ENCODE results near the gene C17orf75.
"Not testable (repeated sequence)": the region's sequence is repeated elsewhere in the genome, so short reads cannot be mapped to it uniquely, and the experiment has no call there.

The C17orf75 gene, protein sequence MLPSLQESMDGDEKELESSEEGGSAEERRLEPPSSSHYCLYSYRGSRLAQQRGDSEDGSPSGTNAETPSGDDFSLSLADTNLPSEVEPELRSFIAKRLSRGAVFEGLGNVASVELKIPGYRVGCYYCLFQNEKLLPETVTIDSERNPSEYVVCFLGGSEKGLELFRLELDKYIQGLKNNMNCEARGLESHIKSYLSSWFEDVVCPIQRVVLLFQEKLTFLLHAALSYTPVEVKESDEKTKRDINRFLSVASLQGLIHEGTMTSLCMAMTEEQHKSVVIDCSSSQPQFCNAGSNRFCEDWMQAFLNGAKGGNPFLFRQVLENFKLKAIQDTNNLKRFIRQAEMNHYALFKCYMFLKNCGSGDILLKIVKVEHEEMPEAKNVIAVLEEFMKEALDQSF

DNA sequence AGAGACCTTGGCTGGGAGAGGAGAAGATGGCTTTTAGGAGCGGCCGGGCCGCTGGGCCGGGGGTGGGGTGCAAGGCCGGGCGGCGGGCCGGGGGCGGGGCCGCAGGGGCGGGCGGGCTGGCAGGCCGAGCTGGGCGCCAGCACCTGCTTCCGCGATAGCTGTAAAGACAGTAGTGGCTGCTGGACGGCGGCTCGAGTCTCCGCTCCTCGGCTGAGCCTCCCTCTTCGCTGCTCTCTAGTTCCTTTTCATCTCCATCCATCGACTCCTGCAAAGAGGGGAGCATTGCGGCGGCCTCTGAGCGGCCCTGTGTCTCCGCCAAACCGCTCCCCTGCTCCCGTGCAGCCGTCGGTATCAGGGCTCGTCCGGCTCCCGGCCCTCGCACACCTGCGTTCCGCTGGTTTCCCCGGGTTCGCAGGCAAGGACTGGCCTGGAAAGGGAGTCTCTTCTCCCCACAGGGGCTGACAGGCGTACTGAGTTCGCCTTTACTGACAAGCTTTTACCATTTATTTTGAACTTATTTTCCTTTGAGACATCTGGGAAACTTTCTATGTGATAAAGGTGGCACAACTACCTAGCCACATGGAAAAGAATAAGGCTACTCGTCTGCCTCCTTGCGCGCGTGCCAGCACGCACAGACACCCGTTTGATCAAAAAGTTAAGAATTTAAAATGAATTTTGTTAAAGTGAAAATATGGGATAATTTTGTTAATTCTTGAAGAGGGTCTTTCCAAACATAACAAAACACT is at the start of gene C17orf75:
TSS of gene C17orf75 (minus strand) at position 317 of the 746 bp plus-strand sequence. CDS start at position 283, 34 bp downstream.
- Mint-ChIP-seq H3K4me1 (peaks cover 12 to 20% of the 10 kb centered on the region in 2 donors), H3K9me3 (no peaks in the 10 kb centered on the region), H3K4me3 (peak within 1 kb of the TSS; percentile 93 to 96), H3K27me3 (no peaks in the 10 kb centered on the region), H3K36me3 (peaks cover 7 to 11% of the 10 kb centered on the region in 2 donors), H3K27ac (peak within 1 kb of the TSS; percentile 97)
- DNase-seq (peak; percentile 79), ATAC-seq (replicated peaks) (peak; percentile 92 to 94)

DNA sequence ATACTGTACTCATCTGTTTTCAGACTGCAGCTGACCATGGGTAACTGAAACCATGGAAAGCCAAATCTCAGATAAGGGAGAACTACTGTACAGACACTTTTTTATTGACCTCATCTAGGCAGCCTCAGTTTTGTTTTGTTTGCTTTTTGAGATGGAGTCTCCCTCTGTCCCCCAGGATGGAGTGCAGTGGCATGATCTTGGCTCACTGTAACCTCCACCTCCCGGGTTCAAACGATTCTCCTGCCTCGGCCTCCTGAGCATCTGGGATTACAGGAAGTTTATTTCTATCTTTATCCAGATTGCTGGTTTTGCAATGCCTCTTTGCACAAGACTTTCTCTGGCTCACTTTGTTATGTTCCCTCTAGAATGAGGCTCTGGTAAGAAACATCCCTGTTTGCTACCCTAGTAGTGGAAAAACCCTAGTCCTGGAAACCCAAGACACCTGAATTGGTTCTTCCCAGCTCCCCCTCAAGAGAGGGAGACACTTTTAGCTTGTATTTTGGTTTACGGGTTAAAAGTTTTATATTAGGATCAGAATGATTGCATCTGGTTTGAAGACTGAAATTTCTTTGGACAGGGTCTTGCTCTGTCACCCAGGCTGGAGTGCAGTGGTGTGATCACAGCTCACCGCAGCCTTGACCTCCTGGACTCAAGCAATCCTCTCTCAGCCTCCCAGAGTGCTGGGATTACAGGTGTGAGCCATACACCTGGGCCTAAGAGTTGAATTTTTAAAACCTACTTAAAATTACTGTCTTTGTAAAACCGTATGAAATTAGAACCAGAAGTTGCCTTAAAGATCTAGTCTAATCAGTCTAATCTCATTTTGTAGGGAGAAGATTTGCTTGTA is 46.9 kb upstream of the C17orf75 start:
- Mint-ChIP-seq H3K4me3 (no peak overlapping the region), H3K27ac (peak overlapping the region; percentile 14)

DNA sequence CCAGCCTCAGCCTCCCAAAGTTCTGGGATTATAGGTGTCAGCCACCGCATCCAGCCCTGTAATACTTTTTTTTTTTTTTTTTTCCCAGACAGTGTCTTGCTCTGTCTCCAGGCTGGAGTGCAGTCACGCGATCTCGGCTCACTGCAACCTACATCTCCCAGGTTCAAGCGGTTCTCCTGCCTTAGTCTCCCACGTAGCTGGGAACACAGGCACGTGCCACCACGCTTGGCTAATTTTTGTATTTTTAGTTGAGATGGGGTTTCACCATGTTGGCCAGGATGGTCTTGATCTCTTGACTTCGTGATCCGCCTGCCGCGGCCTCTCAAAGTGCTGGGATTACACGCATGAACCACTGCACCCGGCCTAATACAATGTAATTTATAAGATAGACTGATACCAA is 46.2 kb upstream of the C17orf75 start:
- peaks cover 9 to 12% of the 10 kb centered on the region in 2 donors for H3K36me3 Mint-ChIP-seq
- H3K9me3 Mint-ChIP-seq; ATAC-seq (replicated peaks); H3K27me3 Mint-ChIP-seq; DNase-seq; H3K4me1 Mint-ChIP-seq; H3K4me3 Mint-ChIP-seq; H3K27ac Mint-ChIP-seq: not testable (repeated sequence)

More for the DNA sequence above, 46.9 kb upstream of the C17orf75 start:
- Mint-ChIP-seq H3K9me3 (no peaks in the 10 kb centered on the region), H3K4me1 (no peaks in the 10 kb centered on the region), H3K36me3 (peaks cover 7 to 13% of the 10 kb centered on the region in 2 donors), H3K27me3 (no peaks in the 10 kb centered on the region)
- no peak for DNase-seq
- no peak for ATAC-seq (replicated peaks)

DNA sequence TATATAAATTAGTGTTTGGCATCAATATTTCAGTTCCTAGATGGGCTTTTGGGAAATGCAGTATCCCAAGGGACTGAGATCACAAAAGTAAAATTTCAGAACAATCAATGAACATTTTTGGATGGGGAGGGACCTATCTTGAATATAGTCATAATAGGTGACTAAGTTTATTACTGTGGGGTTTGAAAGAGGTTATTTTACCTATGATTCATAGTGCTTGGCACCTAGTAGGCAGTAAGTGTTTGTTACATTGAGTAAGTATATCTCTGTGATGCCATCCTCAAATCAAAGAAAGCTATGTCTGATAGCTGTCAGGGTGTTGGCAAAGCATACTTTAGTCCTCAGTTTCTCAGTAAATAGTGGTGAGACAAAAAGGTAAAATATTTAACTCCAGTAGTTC is 44.9 kb upstream of the C17orf75 start:
- DNase-seq (no peak), ATAC-seq (replicated peaks) (no peak)
- H3K9me3 Mint-ChIP-seq: no peaks in the 10 kb centered on the region
- H3K36me3 Mint-ChIP-seq: peaks cover 17 to 22% of the 10 kb centered on the region in 2 donors
- no peak overlapping the region for H3K4me3 Mint-ChIP-seq
- no peak overlapping the region for H3K27ac Mint-ChIP-seq
- H3K4me1 Mint-ChIP-seq: peaks cover 4 to 7% of the 10 kb centered on the region in 2 donors
- no peaks in the 10 kb centered on the region for H3K27me3 Mint-ChIP-seq

DNA sequence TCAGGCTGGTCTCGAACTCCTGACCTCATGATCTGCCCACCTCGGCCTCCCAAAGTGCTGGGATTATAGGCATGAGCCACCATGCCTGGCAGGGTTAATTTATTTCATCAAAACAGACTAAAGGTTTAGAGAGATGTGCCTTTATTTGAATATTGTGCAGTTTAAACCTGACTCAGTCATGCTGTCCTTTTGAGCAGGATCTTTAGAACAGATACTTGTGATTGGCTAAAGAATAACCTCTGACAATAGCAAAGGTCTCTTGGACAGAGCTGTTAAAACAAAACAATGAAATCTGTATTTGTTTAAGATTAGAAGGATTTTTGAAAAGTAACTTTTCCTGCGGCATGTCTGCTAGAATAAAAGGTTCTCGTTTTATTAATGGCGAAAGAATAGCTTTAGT is 44.0 kb upstream of the C17orf75 start:
- no peak for DNase-seq
- no peak overlapping the region for H3K27ac Mint-ChIP-seq
- H3K4me3 Mint-ChIP-seq: no peak overlapping the region

DNA sequence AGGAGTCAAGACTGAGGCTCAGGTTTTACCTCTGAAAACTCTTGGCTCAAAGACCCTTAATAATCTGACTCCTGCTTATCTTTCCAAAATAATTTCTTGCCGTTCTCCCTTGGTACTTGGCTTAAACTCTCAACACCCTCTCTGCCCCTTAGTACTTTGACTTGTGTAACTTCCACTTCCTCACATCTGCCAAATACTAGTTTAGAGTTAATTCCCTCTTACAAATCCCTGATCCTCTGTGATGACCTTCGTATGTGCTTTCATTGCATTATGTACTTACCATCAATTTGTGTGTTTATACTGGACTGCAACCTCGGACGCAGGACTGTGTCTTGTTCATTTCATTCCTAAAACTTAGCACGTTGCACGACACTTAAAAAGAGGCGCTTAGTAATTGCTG is 43.1 kb upstream of the C17orf75 start:
- peaks cover 4 to 7% of the 10 kb centered on the region in 2 donors for H3K4me1 Mint-ChIP-seq
- H3K27me3 Mint-ChIP-seq: no peaks in the 10 kb centered on the region
- H3K9me3 Mint-ChIP-seq: no peaks in the 10 kb centered on the region
- DNase-seq: no peak
- H3K27ac Mint-ChIP-seq: peak overlapping the region; percentile 4
- no peak for ATAC-seq (replicated peaks)
- H3K4me3 Mint-ChIP-seq: no peak overlapping the region
- H3K36me3 Mint-ChIP-seq: peaks cover 22 to 30% of the 10 kb centered on the region in 2 donors

More for the DNA sequence above, 44.0 kb upstream of the C17orf75 start:
- H3K36me3 Mint-ChIP-seq: peaks cover 18 to 24% of the 10 kb centered on the region in 2 donors
- no peaks in the 10 kb centered on the region for H3K9me3 Mint-ChIP-seq
- ATAC-seq (replicated peaks): no peak
- H3K27me3 Mint-ChIP-seq: no peaks in the 10 kb centered on the region
- peaks cover 4 to 7% of the 10 kb centered on the region in 2 donors for H3K4me1 Mint-ChIP-seq

DNA sequence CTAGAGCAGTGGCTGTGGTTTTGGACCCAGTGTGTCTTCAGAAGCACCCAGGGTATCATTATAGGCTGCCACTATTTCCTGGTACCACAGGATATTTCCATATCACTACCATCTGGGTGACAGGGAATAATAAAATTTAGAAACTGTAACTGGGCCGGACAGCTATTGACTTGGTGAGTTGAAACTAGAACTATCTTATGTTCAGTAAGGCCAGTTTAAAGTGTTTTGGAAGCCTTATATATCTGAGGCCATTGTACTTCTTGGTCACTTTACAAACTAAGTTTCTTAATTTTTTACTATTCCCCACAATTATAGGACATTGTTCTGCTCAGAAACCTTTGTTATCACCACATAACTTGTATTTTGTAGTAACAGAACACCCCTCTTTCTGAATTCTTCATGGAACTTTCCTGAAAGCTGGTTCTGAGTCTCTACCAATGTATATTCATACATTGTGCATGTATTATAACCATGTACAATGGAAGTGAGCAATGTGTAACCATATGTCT is 42.0 kb upstream of the C17orf75 start:
- ATAC-seq (replicated peaks): no peak
- H3K27me3 Mint-ChIP-seq: no peaks in the 10 kb centered on the region
- no peak overlapping the region for H3K27ac Mint-ChIP-seq
- H3K4me1 Mint-ChIP-seq: peaks cover 4 to 7% of the 10 kb centered on the region in 2 donors
- DNase-seq: no peak
- H3K9me3 Mint-ChIP-seq: no peaks in the 10 kb centered on the region
- peaks cover 19 to 26% of the 10 kb centered on the region in 2 donors for H3K36me3 Mint-ChIP-seq
- H3K4me3 Mint-ChIP-seq: no peak overlapping the region

DNA sequence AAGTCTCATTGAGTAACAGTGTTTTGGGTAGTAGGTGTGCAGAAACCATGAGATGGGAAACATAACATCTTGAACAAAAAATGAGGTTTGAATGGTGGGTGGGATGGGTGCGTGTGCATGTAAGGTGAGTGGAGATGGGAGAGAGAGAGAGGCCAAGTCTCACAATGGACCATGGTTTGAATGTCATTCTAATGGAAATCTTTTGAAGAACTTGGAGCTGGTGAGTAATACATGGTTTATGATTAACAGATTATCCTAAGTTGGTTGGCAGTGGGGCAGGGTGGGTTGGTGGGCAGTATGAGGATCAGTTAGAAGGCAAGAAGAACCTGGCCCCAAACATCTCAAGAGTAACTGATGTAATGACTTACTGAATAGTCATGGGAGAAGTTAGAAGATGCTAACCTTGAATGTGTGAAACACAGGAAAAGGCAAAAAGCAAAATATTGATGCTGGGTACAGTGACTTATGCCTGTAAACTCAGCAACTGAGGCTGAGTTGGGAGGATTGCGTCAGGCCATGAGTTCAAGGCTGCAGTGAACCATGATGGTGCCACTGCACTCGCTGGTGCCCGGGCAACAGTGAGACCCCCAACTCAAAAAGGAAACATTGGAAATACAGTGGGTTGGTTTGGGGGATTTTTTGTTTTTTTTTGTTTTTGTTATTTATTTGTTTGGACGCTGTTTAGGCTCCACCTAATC is 40.7 kb upstream of the C17orf75 start:
- no peak for DNase-seq
- peaks cover 19 to 26% of the 10 kb centered on the region in 2 donors for H3K36me3 Mint-ChIP-seq
- H3K9me3 Mint-ChIP-seq: no peaks in the 10 kb centered on the region
- H3K4me1 Mint-ChIP-seq: peaks cover 4 to 7% of the 10 kb centered on the region in 2 donors
- H3K4me3 Mint-ChIP-seq: no peak overlapping the region
- ATAC-seq (replicated peaks): no peak
- no peaks in the 10 kb centered on the region for H3K27me3 Mint-ChIP-seq
- no peak overlapping the region for H3K27ac Mint-ChIP-seq

DNA sequence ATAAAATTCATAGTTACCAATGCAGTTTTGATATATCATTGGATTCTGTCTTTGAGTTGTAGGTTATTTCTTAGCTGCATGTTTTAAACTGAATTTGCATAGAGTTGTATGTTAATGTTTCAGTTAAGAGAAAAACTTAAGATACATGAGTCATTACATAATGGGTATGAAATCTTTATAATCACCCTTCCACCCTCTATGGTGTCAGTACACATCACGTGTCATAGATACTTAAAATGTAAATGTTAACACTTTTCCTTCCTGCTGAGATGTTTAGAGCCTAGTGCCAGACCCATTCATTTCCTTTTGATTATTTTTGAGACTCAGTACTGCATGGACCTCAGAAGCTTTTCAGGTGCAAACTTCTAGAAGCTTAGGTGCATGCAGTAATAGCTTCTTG is 28.5 kb upstream of the C17orf75 start:
- no peak for ATAC-seq (replicated peaks)
- no peak overlapping the region for H3K27ac Mint-ChIP-seq
- peaks cover 19 to 30% of the 10 kb centered on the region in 2 donors for H3K36me3 Mint-ChIP-seq
- peaks cover 0 to 4% of the 10 kb centered on the region in 2 donors for H3K4me1 Mint-ChIP-seq
- no peaks in the 10 kb centered on the region for H3K27me3 Mint-ChIP-seq
- no peak for DNase-seq
- no peak overlapping the region for H3K4me3 Mint-ChIP-seq
- H3K9me3 Mint-ChIP-seq: no peaks in the 10 kb centered on the region

DNA sequence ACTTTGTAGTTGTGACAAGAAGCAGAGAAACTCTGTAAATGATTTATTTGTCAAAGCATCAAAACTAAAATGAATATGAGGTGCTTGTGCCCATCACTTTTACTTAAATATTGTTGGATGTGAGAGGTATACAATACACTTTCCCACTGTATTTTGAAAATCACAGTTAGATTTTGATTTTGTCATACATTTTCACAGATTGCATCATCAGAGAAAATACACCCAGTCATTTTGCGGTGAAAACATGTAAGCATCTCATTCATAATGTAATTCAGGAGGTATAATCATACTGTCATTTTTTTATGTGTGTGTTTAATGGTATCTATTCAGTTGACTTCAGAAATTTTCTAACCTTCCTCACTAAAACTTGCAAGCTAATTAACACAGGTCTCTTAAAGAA is 19.3 kb upstream of the C17orf75 start:
- peaks cover 7 to 10% of the 10 kb centered on the region in 2 donors for H3K4me1 Mint-ChIP-seq
- no peak overlapping the region for H3K27ac Mint-ChIP-seq
- DNase-seq (no peak), ATAC-seq (replicated peaks) (no peak)
- H3K9me3 Mint-ChIP-seq: no peaks in the 10 kb centered on the region
- H3K36me3 Mint-ChIP-seq: peaks cover 25 to 35% of the 10 kb centered on the region in 2 donors
- no peak overlapping the region for H3K4me3 Mint-ChIP-seq
- H3K27me3 Mint-ChIP-seq: no peaks in the 10 kb centered on the region

DNA sequence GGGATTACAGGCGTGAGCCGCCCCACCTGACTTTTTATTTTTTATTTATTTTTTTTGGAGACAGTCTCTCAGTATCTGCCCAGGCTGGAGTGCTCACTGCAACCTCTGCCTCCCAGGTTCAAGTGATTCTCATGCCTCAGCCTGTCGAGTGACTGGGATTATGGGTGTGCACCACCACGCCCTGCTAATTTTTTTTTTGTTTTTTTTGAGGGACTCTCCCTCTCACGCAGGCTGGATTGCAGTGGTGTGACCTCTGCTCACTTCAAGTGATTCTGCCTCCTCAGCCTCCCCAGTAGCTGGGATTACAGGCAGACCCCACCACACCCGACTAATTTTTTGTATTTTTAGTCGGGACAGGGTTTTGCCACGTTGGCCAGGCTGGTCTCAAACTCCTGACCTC is 15.6 kb upstream of the C17orf75 start:
- ATAC-seq (replicated peaks): no peak
- peaks cover 29 to 44% of the 10 kb centered on the region in 2 donors for H3K36me3 Mint-ChIP-seq
- DNase-seq: no peak
- no peaks in the 10 kb centered on the region for H3K27me3 Mint-ChIP-seq
- peaks cover 18 to 27% of the 10 kb centered on the region in 2 donors for H3K4me1 Mint-ChIP-seq
- no peak overlapping the region for H3K27ac Mint-ChIP-seq
- H3K9me3 Mint-ChIP-seq: no peaks in the 10 kb centered on the region
- H3K4me3 Mint-ChIP-seq: no peak overlapping the region

DNA sequence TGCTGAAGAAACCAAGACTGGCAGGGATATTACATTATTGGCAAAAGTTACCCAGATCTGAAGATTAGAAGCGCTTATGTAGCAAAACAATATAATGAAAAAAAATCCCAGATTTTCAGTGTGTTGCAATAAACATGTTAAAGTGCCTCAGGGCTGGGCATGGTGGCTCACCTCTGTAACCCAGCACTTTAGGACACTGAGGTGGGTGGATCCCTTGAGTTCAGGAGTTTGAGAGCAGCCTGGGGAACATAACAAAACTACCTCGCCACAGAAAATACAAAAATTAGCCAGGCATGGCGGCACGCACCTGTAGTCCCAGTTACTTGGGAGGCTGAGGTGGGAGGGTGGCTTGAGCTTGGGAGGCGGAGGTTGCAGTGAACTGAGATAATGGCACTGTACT is 14.8 kb upstream of the C17orf75 start:
- no peaks in the 10 kb centered on the region for H3K27me3 Mint-ChIP-seq
- ATAC-seq (replicated peaks): no peak

DNA sequence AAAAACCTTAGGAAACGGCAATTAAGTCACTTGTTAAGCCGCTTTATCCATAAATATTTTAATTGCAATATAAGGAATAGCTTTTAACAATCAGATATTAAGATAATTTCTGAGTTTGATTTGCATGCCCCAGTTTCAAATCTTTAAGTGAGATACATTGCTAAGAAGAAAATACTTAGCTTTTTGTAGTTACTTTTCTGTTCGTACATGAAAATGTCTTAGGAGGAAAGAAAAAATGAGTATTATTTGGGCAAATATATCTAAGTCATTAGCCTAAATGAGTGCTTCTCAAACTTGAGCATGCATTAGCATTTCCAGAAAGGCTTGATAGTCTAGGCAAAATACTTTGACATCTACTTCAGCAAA is 14.4 kb upstream of the C17orf75 start:
- Mint-ChIP-seq H3K27ac (no peak overlapping the region), H3K4me3 (no peak overlapping the region), H3K27me3 (no peaks in the 10 kb centered on the region), H3K9me3 (no peaks in the 10 kb centered on the region), H3K36me3 (peaks cover 26 to 40% of the 10 kb centered on the region in 2 donors), H3K4me1 (peaks cover 18 to 27% of the 10 kb centered on the region in 2 donors)
- no peak for ATAC-seq (replicated peaks)
- DNase-seq: no peak

More for the DNA sequence above, 14.8 kb upstream of the C17orf75 start:
- no peak overlapping the region for H3K27ac Mint-ChIP-seq
- H3K4me1 Mint-ChIP-seq: peaks cover 18 to 27% of the 10 kb centered on the region in 2 donors
- H3K4me3 Mint-ChIP-seq: no peak overlapping the region
- peaks cover 26 to 41% of the 10 kb centered on the region in 2 donors for H3K36me3 Mint-ChIP-seq
- DNase-seq: no peak
- H3K9me3 Mint-ChIP-seq: no peaks in the 10 kb centered on the region
